PC-9 (cell line): Measurements from ENCODE around the gene HLA-DMB.

ENCODE experiments used
- CTCF ChIP-seq: fragments of 200-600 bp; sonication (generic); conservative IDR thresholded peaks from 2 replicates; pipeline ENCODE4 v1.6.1; 2017; ENCODE audit warnings: mixed run types, antibody characterized with exemption, mild to moderate bottlenecking, moderate library complexity
- EZH2 ChIP-seq: fragments of 200-600 bp; sonication (generic); IDR thresholded peaks from 2 replicates; pipeline ENCODE4 v1.8.0; 2017; ENCODE audit warnings: antibody characterized with exemption, low read depth

- TF ChIP-seq CTCF: no peak
- no peak for TF ChIP-seq EZH2
These were observed 4.3 kb downstream of the HLA-DMB start for GRCh38 chr6:32936239-32937152.
